ENCODE results near the gene MFAP5. TPM values are rescaled to one million over a fixed set of nuclear protein-coding genes. Genes with fewer than 3 reads are reported as not detected.

The MFAP5 gene
- total RNA-seq, 2 experiments from 2014 or later = not detected

DNA sequence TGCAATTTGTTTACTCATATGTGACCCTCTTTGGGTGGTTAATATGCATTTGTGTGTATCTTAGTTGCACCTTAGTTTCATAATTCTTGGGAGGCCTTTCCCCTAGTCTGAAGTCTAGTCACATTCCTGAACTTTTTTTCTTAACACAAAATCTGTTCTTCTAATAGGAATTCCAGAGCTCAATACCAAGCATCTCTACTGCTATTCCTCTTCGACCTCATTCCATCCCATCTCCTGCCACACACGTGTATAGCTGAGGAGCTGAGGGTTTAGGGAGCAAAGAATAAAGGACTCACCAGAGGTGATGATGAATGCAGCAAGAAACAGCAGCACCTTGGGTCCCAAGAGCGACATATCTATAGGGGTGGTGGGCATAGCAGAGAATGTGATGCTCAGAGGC lies 875 bp downstream of the MFAP5 start:
- Mint-ChIP-seq H3K4me3 (no peak overlapping the region), H3K9me3 (ENCODE audit: low read depth) (no peaks in the 10 kb centered on the region), H3K27me3 (peaks cover 12% of the 10 kb centered on the region), H3K4me1 (no peaks in the 10 kb centered on the region), H3K27ac (no peak overlapping the region), H3K36me3 (no peaks in the 10 kb centered on the region)
- CTCF ChIA-PET = interaction anchor here (1.1 kb wide), 1 partner anchor 288 kb away, joined by 3 read pairs; the partner anchor contains the start of gene M6PR
- ATAC-seq (no peak), DNase-seq (no peak)

DNA sequence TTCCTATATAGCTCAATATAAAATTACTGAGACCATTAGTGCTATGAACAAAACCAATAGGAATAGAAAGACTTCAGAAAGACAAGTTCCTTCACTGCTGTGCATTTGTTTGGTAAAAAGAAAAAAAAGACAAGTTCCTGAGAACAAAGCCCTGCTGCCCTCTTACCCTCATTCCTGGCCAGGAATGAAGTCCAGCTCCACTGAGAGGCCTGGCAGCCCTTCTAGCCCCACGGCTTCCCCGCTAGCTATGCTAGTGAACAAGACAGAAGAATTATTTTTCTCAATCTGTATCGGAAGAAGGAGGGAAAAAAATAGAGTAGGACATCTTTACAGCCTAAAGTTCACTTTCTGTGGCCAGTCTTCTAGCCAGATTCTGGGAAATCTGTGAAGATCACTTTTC lies 1.6 kb downstream of the MFAP5 start:
- no peak overlapping the region for H3K27ac Mint-ChIP-seq
- no peaks in the 10 kb centered on the region for H3K9me3 Mint-ChIP-seq (ENCODE audit: low read depth)
- H3K4me3 Mint-ChIP-seq = no peak overlapping the region
- DNase-seq (no peak), ATAC-seq (no peak)
- CTCF ChIA-PET = interaction anchor here (1.0 to 1.1 kb wide), 2 partner anchors 289 to 388 kb away, joined by 3 to 4 read pairs; partner anchors contain the start of gene M6PR
- no peaks in the 10 kb centered on the region for H3K36me3 Mint-ChIP-seq
- H3K4me1 Mint-ChIP-seq = no peaks in the 10 kb centered on the region
- H3K27me3 Mint-ChIP-seq = peaks cover 12% of the 10 kb centered on the region

DNA sequence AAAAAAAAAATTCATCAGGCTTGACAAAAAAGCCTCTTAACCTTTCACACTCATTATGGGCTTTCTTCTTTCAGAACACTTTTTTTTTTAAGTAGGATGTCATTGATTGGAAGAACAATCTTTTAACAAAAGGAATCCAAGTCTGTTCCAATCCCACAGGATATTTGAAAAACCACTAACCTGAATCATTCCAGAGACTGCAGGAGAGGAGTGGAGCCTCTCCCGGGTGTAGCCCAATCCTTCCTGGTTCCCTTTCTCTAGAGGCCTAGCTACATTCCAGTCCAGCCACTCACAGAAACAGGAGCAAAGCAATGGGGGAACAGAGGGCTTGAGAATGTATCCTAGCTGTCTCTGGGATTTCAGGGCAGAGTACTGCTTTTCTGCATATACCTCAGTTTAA lies 4.3 kb downstream of the MFAP5 start:
- ATAC-seq = no peak
- Mint-ChIP-seq H3K27me3 (peaks cover 34% of the 10 kb centered on the region), H3K36me3 (no peaks in the 10 kb centered on the region), H3K4me1 (no peaks in the 10 kb centered on the region), H3K9me3 (ENCODE audit: low read depth) (no peaks in the 10 kb centered on the region), H3K4me3 (no peak overlapping the region), H3K27ac (no peak overlapping the region)
- CTCF ChIA-PET = interaction anchor here (0.7 to 3.0 kb wide), 6 partner anchors 114 to 406 kb away, joined by 3 to 18 read pairs (median 6); partner anchors contain the start of gene M6PR
- no peak for DNase-seq

DNA sequence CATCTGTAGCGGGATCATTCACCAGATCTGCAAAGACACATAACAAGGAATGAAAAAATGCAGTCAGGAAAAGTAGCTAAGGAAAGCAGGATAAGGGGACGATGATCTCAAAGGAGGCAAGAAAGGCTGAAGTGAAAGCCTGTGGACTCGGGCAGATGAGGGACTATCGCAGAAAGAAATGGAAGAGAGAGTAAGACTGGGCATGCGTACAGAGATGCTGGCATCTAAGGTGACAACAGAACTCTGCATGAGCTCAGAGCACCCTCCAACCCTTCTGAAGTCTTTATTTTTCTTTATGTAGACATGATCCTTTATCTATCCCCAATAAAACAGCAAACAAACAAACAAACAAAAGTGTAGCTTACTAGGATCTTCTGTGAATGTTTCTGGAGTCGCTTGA lies 7.2 kb downstream of the MFAP5 start:
- H3K4me1 Mint-ChIP-seq = no peaks in the 10 kb centered on the region
- no peaks in the 10 kb centered on the region for H3K36me3 Mint-ChIP-seq
- DNase-seq (no peak), ATAC-seq (no peak)
- H3K27ac Mint-ChIP-seq = no peak overlapping the region
- CTCF ChIA-PET = interaction anchor here (0.9 kb wide), 1 partner anchor 416 kb away, joined by 3 read pairs; no protein-coding TSS in a partner anchor
- no peak overlapping the region for H3K4me3 Mint-ChIP-seq
- H3K9me3 Mint-ChIP-seq (ENCODE audit: low read depth) = no peaks in the 10 kb centered on the region
- H3K27me3 Mint-ChIP-seq = peaks cover 58% of the 10 kb centered on the region

DNA sequence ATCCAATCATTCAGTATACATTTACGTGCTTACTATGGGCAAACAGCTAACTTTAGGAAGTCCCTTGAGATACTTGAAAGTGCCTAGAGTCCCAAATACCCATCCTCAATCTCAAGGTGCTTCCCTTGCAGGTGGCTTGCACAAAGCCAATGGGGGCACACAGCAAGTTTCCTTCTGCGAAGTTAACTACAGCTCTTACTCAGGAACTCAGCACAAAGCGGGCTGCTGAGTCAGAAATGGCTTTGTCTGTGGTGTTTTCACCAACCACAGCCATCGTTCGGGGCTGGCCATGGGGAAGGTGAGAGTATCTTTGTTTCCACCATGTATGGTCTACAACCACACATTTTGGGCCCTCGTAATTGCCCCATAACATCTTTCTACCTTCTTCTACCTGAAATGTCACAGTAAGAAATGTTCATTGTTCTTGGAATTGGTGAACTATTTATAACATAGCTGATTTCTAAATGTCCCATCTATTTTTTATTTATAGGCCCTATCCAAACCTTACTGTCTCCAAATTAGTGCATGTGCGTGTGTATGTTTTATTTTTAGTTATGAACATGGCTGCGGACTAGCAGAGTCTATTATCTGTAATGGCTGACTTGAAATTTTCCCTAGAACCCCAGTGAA lies 13.9 kb downstream of the MFAP5 start:
- Mint-ChIP-seq H3K4me3 (no peak overlapping the region), H3K27me3 (peaks cover 84% of the 10 kb centered on the region), H3K4me1 (peaks cover 41% of the 10 kb centered on the region), H3K36me3 (no peaks in the 10 kb centered on the region), H3K27ac (peak overlapping the region; percentile 48), H3K9me3 (ENCODE audit: low read depth) (no peaks in the 10 kb centered on the region)
- ATAC-seq = peak; percentile 82
- CTCF ChIA-PET = interaction anchor here (1.0 to 2.4 kb wide), 4 partner anchors 9 to 242 kb away, joined by 3 to 10 read pairs (median 5); no protein-coding TSS in a partner anchor
- peak; percentile 91 for DNase-seq

DNA sequence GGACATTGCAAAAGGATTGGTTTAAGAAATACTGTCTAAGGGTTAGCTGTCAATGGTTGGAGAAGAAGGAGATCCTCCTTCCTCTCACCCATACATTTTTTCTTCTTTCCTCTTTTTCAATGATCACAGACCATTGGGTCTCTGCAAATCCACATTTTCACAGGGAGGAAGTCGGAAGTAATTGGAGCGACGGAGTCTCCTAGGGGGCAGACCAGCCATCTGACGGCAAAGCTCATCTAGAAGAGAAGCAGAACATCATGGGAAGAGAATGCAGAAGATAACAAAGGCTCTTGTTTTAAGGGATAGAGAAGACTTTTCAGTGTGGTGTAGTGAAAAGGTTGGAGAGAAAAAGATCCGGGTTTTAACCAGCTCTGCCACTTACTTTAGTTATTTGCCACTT lies 14.7 kb downstream of the MFAP5 start:
- Mint-ChIP-seq H3K27me3 (peaks cover 83% of the 10 kb centered on the region), H3K36me3 (no peaks in the 10 kb centered on the region), H3K4me3 (no peak overlapping the region), H3K27ac (no peak overlapping the region), H3K4me1 (peaks cover 42% of the 10 kb centered on the region), H3K9me3 (ENCODE audit: low read depth) (no peaks in the 10 kb centered on the region)
- ATAC-seq = no peak
- CTCF ChIA-PET = interaction anchor here (1.0 to 2.4 kb wide), 4 partner anchors 9 to 242 kb away, joined by 3 to 10 read pairs (median 5); no protein-coding TSS in a partner anchor
- DNase-seq = no peak

DNA sequence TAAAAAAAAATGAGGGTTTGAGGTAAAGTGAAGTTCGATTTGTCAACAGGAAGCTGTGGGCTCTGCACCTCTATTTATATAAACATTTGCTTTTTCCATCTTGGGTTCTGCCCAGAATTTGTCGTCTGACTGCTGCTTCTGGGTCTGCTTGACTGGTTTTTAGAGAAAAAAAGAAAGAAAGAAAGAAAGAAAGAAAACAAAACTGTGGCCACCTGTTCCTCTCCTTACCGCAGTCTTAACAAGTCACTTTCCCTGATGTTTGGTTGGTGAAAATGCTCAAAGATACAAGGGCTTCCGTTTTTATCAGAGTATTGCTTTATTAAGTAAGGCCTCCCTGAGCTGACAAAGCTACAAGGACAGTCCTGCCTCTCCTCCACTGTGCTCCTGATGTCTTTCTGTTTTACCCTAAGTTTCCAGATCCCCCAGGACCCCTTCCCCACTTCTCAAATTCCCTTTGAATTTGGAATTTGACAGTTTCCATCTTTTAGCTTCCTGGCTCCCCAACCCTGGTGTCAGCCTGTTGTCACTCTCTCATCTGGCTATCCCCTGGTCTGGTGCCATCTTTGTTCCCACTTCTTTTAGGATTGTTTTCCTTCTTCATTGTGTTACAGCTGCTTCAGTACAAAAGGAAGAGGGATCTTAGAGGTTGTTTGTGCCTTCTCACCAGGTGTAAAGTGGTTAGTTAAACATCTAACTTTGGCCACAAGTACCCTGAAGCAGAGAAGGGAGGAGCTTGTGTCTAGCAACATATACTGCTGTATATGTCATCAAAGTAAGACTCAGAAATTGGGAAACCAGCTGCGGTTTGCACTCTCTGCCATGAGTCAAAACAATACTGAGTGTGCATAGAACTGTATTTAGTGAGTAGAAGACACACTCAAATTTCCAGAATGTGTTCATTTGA lies 18.0 kb downstream of the MFAP5 start:
- H3K9me3 Mint-ChIP-seq (ENCODE audit: low read depth) = no peaks in the 10 kb centered on the region
- H3K27me3 Mint-ChIP-seq = peaks cover 82% of the 10 kb centered on the region
- no peaks in the 10 kb centered on the region for H3K36me3 Mint-ChIP-seq
- peak overlapping the region; percentile 70 for H3K27ac Mint-ChIP-seq
- peak; percentile 83 for DNase-seq
- peak overlapping the region; percentile 31 for H3K4me3 Mint-ChIP-seq
- ATAC-seq = peak; percentile 77
- CTCF ChIA-PET = interaction anchor here (1.0 to 1.1 kb wide), 2 partner anchors 13 to 152 kb away, joined by 3 read pairs; no protein-coding TSS in a partner anchor
- H3K4me1 Mint-ChIP-seq = peaks cover 42% of the 10 kb centered on the region

DNA sequence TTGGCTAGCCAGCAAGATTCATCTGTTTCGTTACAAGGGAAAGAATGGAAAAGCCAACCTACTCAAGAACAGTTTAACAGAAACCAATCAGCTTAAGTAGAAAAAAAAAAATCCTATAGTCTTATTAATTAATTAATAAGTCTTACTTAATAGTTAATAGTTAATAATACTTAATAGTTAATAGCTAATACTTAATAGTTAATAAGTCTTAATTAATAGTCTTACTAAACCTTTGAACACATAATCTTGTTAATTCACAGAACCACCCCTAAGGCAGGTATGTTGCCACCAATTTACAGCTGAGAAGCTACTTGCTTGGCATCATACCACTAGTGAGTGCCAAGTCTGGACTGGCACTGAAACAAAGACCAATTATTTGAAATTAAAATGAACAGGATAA lies 19.9 kb downstream of the MFAP5 start:
- H3K27me3 Mint-ChIP-seq = peaks cover 80% of the 10 kb centered on the region
- no peak overlapping the region for H3K27ac Mint-ChIP-seq
- no peak for DNase-seq
- no peak for ATAC-seq
- CTCF ChIA-PET = interaction anchor here (0.7 to 1.6 kb wide), 3 partner anchors 10 to 14 kb away, joined by 3 to 4 read pairs (median 4); no protein-coding TSS in a partner anchor
- no peaks in the 10 kb centered on the region for H3K9me3 Mint-ChIP-seq (ENCODE audit: low read depth)
- H3K4me3 Mint-ChIP-seq = no peak overlapping the region
- H3K36me3 Mint-ChIP-seq = no peaks in the 10 kb centered on the region
- H3K4me1 Mint-ChIP-seq = peaks cover 25% of the 10 kb centered on the region

DNA sequence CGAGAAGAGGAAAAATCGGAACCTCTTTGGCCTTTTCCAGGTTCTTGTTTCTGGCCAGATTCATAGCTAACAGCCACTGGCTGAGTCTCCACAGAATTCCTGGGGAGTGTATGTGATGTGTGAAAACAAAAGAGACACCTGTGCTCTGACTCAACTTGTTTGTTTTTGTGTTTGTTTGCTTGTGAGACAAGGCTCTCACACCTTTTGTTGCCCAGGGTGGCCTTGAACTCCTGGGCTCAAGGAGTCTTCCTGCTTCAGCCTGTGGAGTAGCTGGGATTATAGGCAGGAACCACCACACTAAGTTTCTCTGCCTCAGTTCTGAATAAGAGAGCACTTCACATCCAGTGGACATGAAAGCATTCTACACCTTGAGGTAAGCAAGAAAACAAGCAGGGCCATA lies 22.7 kb downstream of the MFAP5 start:
- Mint-ChIP-seq H3K27me3 (peaks cover 80% of the 10 kb centered on the region), H3K9me3 (ENCODE audit: low read depth) (no peaks in the 10 kb centered on the region), H3K4me1 (peaks cover 14% of the 10 kb centered on the region), H3K27ac (no peak overlapping the region), H3K36me3 (no peaks in the 10 kb centered on the region), H3K4me3 (no peak overlapping the region)
- ATAC-seq = no peak
- CTCF ChIA-PET = interaction anchor here (1.2 kb wide), 1 partner anchor 17 kb away, joined by 3 read pairs; no protein-coding TSS in a partner anchor
- no peak for DNase-seq

DNA sequence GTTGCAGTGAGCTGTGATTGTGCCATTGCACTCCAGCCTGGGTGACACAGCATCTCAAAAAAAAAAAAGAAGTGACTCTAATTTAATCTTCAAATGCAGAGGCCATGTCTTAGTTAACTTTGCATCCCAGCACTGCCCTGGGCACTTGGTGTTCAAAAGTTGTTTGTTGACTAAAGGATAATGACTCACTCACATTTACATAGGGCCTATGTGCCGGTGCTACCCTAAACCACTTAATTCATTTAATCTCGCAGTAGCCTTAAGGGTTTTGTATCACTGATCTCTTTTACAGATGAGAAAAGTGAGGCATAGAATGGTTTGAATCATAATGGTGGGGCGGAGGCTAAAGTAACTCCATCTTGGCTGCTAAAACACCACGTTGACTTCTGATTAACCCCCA lies 23.7 kb downstream of the MFAP5 start:
- no peak overlapping the region for H3K4me3 Mint-ChIP-seq
- DNase-seq = no peak

DNA sequence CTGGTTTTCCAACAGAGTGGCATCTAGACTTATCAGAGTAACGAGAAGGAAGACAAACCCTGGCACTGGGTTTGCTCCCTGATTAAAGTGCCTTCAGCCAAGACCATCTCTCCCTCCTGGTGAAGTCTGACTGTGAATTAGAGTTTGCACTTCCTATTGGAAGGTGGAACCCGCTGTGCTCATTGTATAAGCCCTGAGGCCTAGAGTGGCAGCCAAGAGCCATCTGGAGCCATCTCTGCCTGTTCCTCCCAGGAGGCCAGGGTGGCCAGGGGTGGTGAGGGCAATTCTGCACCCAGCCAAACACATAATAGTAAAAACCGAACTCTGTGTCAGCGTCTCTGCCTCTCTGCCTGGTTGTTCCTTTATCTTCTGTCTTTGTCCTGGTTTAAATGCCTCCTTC lies 25.0 kb downstream of the MFAP5 start:
- Mint-ChIP-seq H3K27ac (no peak overlapping the region), H3K9me3 (ENCODE audit: low read depth) (no peaks in the 10 kb centered on the region), H3K36me3 (no peaks in the 10 kb centered on the region), H3K27me3 (peaks cover 75% of the 10 kb centered on the region), H3K4me1 (no peaks in the 10 kb centered on the region), H3K4me3 (no peak overlapping the region)
- DNase-seq (no peak), ATAC-seq (no peak)
- CTCF ChIA-PET = no interaction called here

More for the DNA sequence above, 23.7 kb downstream of the MFAP5 start:
- peaks cover 78% of the 10 kb centered on the region for H3K27me3 Mint-ChIP-seq
- peaks cover 4% of the 10 kb centered on the region for H3K4me1 Mint-ChIP-seq
- no peak for ATAC-seq
- CTCF ChIA-PET = no interaction called here
- H3K36me3 Mint-ChIP-seq = no peaks in the 10 kb centered on the region
- H3K9me3 Mint-ChIP-seq (ENCODE audit: low read depth) = no peaks in the 10 kb centered on the region
- H3K27ac Mint-ChIP-seq = no peak overlapping the region

DNA sequence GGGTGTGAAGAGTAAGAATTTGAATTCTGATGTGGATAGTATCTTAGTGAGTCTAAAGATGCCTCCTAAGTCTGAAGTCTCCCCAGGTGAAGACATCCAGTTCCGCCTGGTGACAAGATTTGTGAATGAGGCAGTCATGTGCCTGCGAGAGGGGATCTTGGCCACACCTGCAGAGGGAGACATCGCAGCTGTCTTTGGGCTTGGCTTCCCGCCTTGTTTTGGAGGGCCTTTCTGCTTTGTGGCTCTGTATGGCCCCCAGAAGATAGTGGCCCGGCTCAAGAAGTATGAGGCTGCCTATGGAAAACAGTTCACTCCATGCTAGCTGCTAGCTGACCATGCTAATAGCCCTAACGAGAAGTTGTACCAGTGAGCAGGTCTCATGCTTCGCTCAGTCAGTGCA lies 25.4 kb downstream of the MFAP5 start:
- CTCF ChIA-PET = no interaction called here
- ATAC-seq (no peak), DNase-seq (no peak)
- H3K9me3 Mint-ChIP-seq (ENCODE audit: low read depth) = no peaks in the 10 kb centered on the region
- no peaks in the 10 kb centered on the region for H3K4me1 Mint-ChIP-seq
- no peak overlapping the region for H3K27ac Mint-ChIP-seq
- H3K27me3 Mint-ChIP-seq = peaks cover 77% of the 10 kb centered on the region
- no peaks in the 10 kb centered on the region for H3K36me3 Mint-ChIP-seq
- no peak overlapping the region for H3K4me3 Mint-ChIP-seq

DNA sequence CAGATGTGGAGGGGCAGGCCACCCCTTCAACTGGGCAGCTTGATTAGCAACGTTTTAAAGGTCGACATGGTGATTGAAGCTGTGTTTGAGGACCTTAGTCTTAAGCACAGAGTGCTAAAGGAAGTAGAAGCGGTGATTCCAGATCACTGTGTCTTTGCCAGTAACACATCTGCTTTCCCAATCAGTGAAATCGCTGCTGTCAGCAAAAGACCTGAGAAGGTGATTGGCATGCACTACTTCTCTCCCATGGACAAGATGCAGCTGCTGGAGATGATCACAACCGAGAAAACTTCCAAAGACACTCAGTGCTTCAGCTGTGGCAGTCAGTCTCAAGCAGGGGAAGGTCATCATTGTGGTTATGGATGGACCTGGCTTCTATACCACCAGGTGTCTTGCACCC lies 26.0 kb downstream of the MFAP5 start:
- Mint-ChIP-seq H3K4me3 (no peak overlapping the region), H3K9me3 (ENCODE audit: low read depth) (no peaks in the 10 kb centered on the region), H3K27ac (no peak overlapping the region), H3K27me3 (peaks cover 75% of the 10 kb centered on the region), H3K36me3 (no peaks in the 10 kb centered on the region), H3K4me1 (no peaks in the 10 kb centered on the region)
- ATAC-seq (no peak), DNase-seq (no peak)
- CTCF ChIA-PET = no interaction called here
